ENCODE results near the gene CFAP20DC. TPM values are rescaled to one million over a fixed set of nuclear protein-coding genes. Genes with fewer than 3 reads are reported as not detected.

CFAP20DC gene
- total and polyA plus RNA-seq, 12 donors, result 0.35 to 6.0 (median 2.0) TPM

GRCh38 chr3:58794750-58795149, 255.1 kb downstream of the CFAP20DC start:
- no peaks in the 10 kb centered on the region for H3K4me1 ChIP-seq (replicated peaks in 1 of 2)
- H3K27me3 ChIP-seq, result no peaks in the 10 kb centered on the region
- H3K9me3 ChIP-seq (replicated peaks in 1 of 3), result no peaks in the 10 kb centered on the region
- 78 to 91% (median 91%) methylated on average over 4 of the region's 4 CpGs for WGBS, 4 donors
- H3K27ac ChIP-seq, result no peak overlapping the region
- no peaks in the 10 kb centered on the region for H3K36me3 ChIP-seq (replicated peaks in 1 of 2)
- no peak for TF ChIP-seq POLR2A (IDR thresholded peaks at IDR 0.05)
- TF ChIP-seq, protein P1, sequence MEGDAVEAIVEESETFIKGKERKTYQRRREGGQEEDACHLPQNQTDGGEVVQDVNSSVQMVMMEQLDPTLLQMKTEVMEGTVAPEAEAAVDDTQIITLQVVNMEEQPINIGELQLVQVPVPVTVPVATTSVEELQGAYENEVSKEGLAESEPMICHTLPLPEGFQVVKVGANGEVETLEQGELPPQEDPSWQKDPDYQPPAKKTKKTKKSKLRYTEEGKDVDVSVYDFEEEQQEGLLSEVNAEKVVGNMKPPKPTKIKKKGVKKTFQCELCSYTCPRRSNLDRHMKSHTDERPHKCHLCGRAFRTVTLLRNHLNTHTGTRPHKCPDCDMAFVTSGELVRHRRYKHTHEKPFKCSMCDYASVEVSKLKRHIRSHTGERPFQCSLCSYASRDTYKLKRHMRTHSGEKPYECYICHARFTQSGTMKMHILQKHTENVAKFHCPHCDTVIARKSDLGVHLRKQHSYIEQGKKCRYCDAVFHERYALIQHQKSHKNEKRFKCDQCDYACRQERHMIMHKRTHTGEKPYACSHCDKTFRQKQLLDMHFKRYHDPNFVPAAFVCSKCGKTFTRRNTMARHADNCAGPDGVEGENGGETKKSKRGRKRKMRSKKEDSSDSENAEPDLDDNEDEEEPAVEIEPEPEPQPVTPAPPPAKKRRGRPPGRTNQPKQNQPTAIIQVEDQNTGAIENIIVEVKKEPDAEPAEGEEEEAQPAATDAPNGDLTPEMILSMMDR (IDR thresholded peaks at IDR 0.05), result no peak
- no peak overlapping the region for H3K4me3 ChIP-seq
- no peak for DNase-seq
- intact Hi-C loops (cut with DNase I), result no loop called here

DNA sequence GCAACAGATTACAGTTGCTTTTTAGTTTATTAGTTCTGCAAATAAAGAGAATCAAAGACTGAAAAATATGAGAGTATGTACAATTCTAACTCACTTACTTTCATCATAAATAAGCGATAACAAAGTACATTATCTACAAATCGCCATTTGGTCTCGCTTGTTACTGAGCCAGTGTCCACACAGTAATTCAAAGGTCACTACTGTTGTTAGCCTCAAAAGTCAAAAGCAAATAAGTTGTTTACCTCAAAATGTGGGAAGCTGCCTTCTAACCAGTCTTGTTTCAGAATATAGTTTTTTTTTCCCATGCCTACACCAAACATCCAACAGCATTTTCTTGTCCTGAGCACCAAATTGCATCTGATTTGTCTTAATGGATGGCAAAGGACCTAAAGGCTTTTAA, 255.9 kb downstream of the CFAP20DC start:
- intact Hi-C loops (cut with DNase I), result no loop called here
- WGBS, 4 donors, result 88 to 96% (median 95%) methylated on average over 3 of the region's 3 CpGs
- TF ChIP-seq, protein P1 (IDR thresholded peaks at IDR 0.05), result no peak
- TF ChIP-seq POLR2A (IDR thresholded peaks at IDR 0.05), result no peak

DNA sequence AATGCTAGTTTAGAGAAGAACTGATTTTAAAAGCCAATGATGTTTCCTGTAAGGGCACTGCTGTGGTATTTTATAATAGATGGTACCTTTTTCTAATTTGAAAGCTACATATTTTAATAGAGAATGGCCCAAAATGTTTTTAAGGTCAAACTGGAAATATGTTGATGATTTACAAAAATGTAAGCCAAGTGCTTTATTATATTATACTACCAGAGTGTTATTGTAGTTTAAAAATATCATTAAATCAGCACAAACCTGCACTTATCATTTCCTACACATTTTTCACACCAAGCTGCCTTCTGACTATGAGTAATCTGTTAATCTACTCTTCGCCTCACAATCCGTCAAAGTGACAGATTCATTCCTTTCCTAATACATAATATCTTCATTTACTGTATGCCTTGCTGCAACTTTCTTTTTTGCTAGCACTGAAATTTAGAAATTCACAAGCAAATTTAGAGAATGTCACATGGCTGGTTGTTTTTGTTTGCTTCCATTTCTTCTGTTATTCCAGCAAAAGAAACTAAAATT, 256.8 kb downstream of the CFAP20DC start:
- Histone ChIP-seq H3K9me3 (replicated peaks in 1 of 3) (no peaks in the 10 kb centered on the region), H3K4me1 (replicated peaks in 1 of 2) (no peaks in the 10 kb centered on the region), H3K36me3 (replicated peaks in 1 of 2) (no peaks in the 10 kb centered on the region), H3K27me3 (no peaks in the 10 kb centered on the region), H3K27ac (no peak overlapping the region), H3K4me3 (no peak overlapping the region)
- intact Hi-C loops (cut with DNase I), result no loop called here
- WGBS, 4 donors, result 54 to 60% (median 58%) methylated on average over 2 of the region's 2 CpGs
- TF ChIP-seq, protein P1 (IDR thresholded peaks at IDR 0.05), result no peak
- TF ChIP-seq POLR2A (IDR thresholded peaks at IDR 0.05), result no peak
- DNase-seq, result no peak

More for the DNA sequence above, 255.9 kb downstream of the CFAP20DC start:
- no peak for DNase-seq
- no peaks in the 10 kb centered on the region for H3K4me1 ChIP-seq (replicated peaks in 1 of 2)
- no peak overlapping the region for H3K27ac ChIP-seq
- no peaks in the 10 kb centered on the region for H3K9me3 ChIP-seq (replicated peaks in 1 of 3)
- H3K27me3 ChIP-seq, result no peaks in the 10 kb centered on the region
- H3K4me3 ChIP-seq, result no peak overlapping the region
- H3K36me3 ChIP-seq (replicated peaks in 1 of 2), result no peaks in the 10 kb centered on the region

GRCh38 chr3:58789385-58789784, 260.4 kb downstream of the CFAP20DC start:
- H3K27ac ChIP-seq, result no peak overlapping the region
- intact Hi-C loops (cut with DNase I), result no loop called here
- H3K36me3 ChIP-seq (replicated peaks in 1 of 2), result no peaks in the 10 kb centered on the region
- TF ChIP-seq, protein P1 (IDR thresholded peaks at IDR 0.05), result no peak
- TF ChIP-seq POLR2A (IDR thresholded peaks at IDR 0.05), result no peak
- no peak for DNase-seq
- H3K27me3 ChIP-seq, result no peaks in the 10 kb centered on the region
- no peak overlapping the region for H3K4me3 ChIP-seq
- H3K4me1 ChIP-seq (replicated peaks in 1 of 2), result no peaks in the 10 kb centered on the region
- H3K9me3 ChIP-seq (replicated peaks in 1 of 3), result no peaks in the 10 kb centered on the region
